ENCODE results near the gene INSIG1.

INSIG1 gene

DNA sequence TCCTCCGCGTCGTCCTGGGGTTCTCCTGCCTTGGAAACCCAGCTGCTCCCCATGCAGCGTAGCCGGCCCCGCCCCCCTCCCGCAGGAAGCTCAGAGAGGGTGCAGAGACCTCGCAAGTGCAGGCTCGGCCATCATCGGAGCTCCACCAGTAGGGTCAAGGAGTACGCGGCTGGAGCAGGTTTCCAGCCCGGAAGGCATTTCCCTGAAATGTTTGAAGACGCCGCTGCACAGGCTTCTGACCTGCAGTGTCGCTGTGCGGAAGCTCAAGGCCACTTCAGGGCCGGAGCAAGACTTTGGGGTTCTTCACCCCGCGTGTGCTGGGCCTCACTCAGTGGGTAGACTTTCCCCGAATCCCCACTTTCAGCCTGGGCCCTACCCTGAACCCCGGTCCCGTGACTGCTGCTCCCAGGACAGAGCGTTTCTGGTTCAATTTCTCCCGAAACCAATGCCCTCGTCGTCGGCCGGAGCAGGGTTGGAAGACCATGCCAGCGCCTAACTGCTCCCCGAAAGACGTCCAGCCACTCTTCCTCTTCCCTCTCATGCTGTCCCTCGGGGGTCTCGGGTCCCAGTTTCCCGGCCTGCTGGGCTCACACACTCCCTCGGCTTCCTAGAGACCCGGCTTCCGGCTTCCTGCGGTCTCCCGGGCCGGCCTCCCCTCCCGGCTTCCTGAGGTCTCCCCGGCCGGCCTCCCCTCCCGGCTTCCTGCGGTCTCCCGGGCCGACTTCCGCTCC lies 52.1 kb downstream of the INSIG1 start:
- no peak for DNase-seq (ENCODE audit: low spot score)

DNA sequence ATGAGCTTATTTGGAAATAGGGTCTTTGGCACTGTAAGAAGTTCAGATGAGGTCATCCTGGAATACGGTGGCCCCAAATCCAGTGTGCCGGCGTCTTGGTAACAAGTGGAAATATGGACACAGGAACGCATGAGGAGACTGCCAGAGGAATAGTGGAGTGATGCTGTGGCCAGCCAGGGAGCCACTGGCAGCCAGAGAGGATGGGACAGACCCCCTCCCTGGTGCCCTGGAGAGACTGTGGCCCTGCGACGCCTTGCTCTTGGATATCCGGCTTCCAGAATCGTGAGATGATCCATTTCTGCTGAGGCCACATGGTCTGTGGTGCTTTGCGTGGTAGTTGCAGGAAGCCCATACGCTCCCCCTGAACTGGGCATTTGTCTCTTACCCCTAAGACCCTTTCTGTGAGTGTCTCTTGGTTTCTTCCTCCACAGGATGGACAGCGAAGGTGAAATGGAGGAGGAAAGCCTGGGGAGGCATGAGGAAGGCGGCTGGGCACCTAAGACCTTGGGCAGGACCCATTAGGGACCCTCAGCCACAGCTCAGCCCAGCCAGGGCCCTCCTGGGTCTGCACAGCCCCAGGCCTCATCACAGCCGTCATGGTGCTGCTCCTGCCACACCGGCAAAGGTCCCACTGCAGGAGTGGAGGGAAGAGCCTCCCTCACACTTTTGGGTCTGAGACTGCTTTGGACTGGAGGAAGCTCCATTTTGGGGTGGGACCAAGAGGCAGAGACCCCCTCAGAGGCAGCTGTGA lies 53.6 kb downstream of the INSIG1 start:
- DNase-seq (ENCODE audit: low spot score): no peak

DNA sequence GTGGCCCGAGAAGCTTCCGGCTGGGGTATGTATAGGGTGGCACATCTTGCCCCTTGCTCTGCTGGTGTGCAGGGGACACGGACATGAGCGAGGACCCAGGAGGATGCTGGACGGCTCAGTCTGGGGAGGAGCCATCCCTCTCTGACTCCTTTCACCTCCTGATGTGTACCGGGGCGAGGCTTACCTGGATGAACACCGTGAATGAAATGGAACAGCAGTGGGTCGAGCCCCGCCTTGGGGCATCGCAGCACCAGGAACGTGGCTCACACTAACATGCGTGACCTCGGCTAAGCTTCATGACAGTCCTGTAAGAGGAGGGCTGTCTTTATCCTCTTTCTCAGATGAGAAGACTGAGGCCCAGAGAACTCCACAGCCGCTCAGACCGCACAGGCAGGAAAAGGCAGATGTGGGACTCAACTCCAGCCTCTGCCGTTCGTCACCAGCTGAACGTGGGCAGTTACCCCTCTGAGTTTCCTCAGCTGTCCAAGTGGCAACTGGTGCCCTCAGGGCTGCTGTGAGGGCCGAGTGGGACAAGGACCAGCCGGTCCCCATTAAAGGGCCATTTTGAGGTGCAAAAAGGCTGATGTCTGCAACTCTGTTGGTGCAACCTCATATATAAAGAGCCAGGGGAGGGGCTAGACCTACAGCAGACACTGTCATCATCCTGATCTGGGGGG lies 54.5 kb downstream of the INSIG1 start:
- DNase-seq (ENCODE audit: low spot score): no peak

DNA sequence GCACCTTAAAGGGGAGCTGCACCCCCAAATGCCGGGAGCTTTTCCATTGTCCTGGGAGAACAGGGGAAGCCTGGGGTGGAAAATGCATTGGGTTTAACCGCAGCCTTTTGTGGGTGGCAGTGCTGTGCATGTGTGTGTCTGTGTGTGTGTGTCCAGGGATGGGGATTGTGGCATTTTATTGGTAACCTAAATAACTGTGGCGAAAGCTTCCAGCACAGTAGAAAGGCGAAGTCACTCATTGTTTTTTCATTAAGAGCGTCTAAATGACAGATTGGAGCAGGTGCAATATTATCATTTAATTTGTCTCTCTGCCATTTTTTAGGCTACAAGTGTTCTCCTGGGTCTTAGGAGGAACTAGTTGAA lies 55.1 kb downstream of the INSIG1 start:
- no peak for DNase-seq (ENCODE audit: low spot score)

DNA sequence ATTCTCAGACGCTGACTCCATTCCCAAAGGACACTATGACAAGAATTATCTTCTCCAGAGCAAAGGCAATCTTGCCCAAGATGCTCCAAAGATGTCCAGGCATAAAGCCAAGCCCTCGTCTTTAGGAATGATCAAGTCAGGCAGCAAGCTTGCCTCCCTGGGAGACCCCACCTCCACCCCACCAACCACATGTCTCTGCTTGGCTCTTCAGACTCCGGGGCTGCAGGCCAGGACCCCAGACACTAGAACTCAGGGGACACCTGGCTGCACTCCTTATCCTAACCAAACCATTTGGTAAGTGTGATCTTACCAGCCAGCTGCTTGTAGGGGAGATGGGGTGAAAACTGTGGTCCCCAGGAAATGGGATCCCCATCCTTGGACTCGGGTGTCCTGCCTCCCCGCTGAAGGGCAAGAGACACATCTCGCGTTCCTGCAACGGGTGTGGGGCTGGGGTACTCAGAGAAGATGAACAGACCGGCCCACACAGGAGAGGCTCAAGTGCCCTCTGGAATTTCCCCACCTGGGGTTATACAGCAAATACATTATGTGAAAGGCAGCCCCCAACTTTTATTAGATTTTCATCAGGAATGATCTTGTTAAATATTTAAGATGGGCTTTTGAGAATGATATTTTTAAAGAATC lies 55.7 kb downstream of the INSIG1 start:
- no peak for DNase-seq (ENCODE audit: low spot score)

- no peak for DNase-seq (ENCODE audit: low spot score)
These were observed 56.8 kb downstream of the INSIG1 start for GRCh38 chr7:155354371-155355048.

- no peak for DNase-seq (ENCODE audit: low spot score)
These were observed 57.5 kb downstream of the INSIG1 start for GRCh38 chr7:155355176-155355575.

DNA sequence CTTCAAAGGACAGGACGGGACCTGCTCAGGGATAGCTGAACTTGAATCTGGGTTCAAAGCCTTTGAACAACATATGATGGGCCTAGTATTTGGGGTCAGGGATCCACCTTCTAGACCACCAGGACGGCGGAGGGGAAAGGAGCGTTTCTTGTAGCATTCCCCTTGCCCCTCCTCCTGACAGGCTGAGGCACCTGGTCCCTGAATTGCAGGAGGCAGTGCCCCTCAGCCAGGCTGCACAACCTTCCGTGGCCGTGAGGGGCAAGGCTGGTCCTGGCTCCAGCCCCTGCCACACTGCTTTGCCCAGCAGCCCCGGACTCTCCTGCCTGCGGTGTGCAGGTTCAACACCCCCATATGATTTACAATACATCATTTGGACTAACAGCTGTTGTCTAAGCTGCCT lies 58.1 kb downstream of the INSIG1 start:
- no peak for DNase-seq (ENCODE audit: low spot score)

- no peak for DNase-seq (ENCODE audit: low spot score)
These were observed 58.8 kb downstream of the INSIG1 start for GRCh38 chr7:155356323-155357105.

GRCh38 chr7:155357573-155358041 lies 59.9 kb downstream of the INSIG1 start:
- no peak for DNase-seq (ENCODE audit: low spot score)

GRCh38 chr7:155358066-155358947 lies 60.6 kb downstream of the INSIG1 start:
- DNase-seq (ENCODE audit: low spot score): no peak

DNA sequence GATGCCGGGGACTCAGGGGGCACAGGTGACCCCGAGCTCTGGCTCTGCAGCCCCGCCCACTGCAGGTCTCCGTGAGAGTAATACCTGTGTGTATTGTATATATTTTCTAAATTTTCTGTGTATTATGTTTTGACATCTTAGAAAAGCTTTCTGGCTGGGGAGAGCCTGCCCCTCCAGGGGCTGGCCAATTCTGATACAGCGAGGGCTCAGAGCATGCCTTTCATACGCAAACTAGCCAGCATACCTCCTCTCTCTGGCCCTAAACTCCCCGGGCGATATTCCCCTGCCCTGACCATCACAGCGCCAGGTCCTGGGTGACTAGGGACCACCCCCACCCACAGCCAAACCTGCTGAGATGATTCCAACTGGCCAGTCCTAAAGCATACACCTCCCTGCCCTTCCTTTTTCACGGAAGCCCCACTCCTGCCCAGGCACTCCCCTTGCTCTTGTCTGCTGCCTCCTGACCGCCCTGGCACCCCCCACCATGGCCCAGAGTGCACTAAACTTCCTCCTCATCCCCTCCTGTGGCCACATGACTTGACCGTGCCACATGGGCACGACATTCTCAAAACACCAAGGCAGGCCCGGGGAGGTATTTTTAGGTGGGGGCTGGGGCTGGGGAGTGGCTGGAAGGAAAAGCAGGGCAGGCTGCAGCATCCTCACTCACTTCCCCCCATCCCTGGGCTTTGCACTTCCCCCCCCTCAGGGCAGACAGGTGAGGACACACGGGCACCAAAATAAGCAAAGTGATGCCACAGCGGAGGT lies 61.5 kb downstream of the INSIG1 start:
- no peak for DNase-seq (ENCODE audit: low spot score)

Data from putamen (tissue), 1 donor.